NCI-H460 (cell line): ENCODE results near the gene OPN4. TPM values are rescaled to one million over a fixed set of nuclear protein-coding genes. Genes with fewer than 3 reads are reported as not detected.

ENCODE experiments used
- DNase-seq: peaks from one replicate; pipeline ENCODE4 v3.0.0-alpha.2; 2016; ENCODE audit warnings: low read depth; ENCODE audit errors: extremely low read depth
- total RNA-seq: library from RNA; depleted of rRNA; stranded (reverse); fragments of >200 nt; shearing (Covaris generic); gene quantifications from 2 replicates; pipeline ENCODE4 v1.2.3, GENCODE V29; 2014

OPN4 gene
- total RNA-seq, 1 experiment from 2014 or later: not detected

DNA sequence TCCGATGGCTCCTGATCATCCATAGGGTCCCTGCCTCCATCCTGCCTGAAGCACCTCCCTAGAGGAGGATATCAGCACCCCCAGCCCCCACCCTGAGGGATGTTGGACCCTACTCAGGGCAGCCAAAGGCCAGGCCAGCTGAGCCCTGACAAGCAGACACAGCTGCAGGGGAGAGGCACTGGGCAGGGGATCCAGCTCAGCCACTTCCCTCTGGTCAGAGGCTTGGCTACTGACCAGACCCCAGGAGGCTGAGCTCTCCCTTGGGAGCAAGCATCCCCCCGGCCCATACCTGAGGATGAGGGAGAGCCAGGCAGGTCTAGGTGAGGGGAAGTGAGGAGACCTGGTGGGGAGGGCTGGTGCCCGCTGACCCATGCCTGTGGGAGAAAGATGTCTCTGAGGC is 20.6 kb downstream of the OPN4 start:
- no peak for DNase-seq

DNA sequence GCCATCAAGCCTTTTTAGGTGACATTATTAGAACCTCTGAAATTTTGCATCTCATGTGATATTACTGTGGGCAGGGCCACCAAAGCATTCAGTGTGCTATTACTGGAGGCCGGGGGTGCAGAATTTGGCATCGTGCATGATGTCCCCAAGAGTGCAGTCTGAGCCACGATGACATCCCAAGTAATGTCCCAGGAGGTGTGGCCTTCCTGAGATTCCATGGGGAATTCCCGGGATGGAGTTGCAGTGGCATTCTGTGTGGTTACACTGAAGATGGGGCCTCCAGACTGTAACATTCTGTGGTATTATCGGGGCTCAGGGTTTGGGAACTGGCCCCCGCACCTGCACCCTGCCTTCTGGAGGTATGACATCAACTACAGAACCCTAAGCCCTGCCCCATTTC is 23.0 kb downstream of the OPN4 start:
- no peak for DNase-seq

DNA sequence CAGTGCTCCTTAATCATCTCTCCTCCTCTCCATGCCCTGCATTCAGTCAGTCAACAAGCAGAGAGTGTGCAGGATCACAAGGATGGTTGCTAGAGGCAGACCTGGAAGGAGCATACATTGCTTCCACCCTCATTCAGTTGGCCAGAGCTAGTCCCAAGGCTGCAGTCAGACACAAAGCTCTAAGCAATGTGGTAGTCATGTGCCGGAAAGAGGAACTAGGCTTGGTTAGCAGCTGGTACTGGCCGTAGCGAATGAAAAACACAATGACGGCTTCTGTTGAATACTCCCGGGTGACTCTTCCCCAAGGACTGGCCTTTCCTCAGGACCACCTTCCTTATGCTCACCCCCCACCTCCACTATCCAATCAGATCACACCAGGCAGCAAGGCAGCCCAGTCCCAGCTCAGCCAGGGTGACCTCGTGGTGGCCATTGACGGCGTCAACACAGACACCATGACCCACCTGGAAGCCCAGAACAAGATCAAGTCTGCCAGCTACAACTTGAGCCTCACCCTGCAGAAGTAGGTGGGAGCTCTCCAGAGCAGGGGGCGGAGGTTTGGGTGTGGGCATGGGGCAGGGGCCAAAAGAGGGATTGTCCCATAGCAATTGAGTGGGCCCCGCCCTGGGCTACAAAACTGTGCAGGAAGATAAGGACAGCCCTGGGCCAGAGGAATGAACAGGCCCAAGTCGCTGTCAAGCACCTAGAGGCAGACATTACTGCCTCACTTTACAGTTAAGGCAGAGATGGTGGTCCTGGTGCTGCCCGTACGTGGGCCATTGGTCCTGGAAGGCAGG is 24.8 kb downstream of the OPN4 start:
- no peak for DNase-seq

DNA sequence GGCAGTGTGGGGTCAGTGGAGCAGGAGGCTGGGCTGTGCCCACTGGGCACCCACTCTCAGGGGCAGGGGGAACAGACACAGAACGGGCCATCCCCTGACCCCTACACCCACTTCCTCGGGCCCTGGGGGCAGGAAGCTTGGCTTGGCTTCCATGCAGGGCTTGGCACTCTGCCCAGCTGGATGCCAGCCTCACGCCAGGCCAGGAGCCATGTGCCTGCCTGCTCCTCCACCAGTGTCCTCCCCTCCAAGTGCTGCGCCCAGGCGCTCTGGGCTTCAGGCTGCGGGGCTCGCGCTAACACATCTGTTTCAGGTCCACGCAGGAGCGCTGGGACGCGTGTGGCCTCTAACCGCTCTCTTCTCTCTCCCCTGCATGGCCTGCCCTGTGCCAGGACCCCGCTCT is 26.7 kb downstream of the OPN4 start:
- DNase-seq: no peak

DNA sequence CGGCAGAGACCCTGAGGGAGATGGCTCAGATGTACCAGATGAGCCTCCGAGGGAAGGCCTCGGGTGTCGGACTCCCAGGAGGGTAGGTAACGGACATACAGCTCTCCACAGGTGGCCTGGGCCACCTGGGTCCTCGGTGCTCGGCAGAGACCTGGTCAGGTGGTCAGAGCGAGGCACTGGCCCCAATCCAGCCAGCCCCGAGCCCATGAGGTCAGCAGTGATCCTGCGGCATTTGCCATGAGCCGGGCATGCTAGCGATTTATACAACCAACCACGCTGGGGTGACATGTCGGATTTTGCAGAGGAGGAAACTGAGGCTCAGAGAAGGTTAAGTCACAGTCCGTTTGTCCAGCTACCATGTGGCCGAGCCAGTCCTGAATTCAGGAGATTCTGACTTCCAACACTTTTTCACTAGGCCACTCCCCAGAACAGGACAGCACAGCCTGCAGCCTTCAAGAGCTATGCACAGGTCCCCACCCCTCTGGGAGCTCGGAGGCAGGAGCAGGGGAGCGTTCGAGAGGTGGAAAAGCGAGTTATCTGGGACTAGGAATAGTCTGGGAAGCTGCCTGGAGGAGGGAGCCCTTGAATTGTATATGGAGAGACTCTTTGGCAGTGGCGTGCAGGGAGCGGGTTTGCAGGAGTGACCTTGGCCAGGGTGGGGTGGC is 27.5 kb downstream of the OPN4 start:
- no peak for DNase-seq

DNA sequence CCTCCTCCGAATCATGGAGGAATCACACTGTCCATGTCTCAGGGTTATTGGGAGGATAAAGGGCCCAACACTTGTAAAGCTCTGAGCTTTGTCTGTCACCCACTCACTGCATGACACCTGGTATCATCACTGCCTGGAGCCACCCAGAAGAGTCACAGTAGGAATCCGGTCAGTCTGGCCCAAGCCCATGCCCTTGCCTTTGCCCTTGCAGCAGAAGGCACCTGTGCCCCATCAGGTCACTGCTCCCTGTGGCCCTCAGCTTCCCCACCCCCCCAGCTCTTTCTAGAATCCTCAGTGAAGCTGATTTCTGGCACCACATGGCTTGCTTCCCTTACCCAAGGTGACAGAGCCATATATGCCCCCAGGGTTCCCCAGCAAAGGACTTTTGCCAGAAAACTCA is 28.3 kb downstream of the OPN4 start:
- no peak for DNase-seq

- DNase-seq: no peak
Observed at GRCh38 chr10:86684331-86685097, 30.2 kb downstream of the OPN4 start.

DNA sequence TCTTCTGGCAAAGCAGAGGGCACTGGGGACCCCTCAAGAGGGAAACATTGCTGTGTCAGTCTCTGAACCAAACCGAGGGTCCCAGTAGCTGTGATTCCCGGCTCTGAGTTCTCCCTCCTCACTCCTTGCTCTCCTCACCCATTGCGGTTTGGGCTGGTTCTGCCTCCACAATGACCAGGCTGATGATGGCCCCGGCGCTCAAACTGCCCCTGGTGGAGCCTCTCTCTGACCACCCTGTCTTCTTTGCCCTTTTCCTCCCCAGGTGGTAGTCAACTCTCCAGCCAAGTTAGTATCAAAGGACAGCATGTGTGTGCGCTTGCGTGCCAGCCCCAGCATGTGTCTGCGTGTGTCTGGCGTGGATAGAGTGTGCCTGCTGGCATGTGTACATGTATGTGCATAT is 31.1 kb downstream of the OPN4 start:
- no peak for DNase-seq

GRCh38 chr10:86685893-86686632 is 31.7 kb downstream of the OPN4 start:
- DNase-seq: no peak

DNA sequence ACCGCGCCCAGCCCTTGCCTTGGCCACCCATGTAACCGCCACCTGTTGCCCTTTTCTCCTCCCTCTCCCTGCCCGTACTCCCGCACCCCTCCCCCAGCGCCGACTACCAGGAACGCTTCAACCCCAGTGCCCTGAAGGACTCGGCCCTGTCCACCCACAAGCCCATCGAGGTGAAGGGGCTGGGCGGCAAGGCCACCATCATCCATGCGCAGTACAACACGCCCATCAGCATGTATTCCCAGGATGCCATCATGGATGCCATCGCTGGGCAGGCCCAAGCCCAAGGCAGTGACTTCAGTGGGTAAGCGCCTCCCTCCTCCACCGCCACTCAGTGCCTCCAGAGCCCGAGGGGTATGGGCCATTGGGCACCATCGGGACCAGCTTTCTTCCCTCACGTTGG is 32.6 kb downstream of the OPN4 start:
- no peak for DNase-seq

GRCh38 chr10:86687750-86688149 is 33.4 kb downstream of the OPN4 start:
- no peak for DNase-seq

DNA sequence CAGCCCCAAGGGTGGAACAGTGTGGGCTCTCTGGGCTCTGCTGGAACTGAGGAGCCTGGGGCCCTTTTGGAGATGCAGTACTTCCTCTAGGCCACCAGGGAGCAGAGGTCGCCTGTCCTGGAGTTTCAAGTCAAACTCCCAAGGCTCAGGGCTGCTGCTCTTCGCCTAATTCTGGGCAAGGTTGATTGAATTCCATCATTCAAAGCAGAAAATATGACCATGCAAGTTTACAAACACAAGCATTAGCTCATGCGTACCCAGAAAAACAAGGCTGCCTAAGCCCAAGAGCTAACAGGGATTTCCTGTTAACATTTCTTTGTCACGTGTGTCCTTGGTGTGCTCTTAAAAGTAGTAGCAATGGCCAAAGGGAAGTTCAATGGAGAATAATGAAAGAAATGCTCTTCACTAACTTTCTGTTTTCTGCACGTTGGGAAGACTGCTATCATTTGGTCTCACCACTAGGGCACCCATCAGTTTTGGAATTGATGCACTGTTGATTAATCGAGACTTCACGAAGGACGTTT is 34.1 kb downstream of the OPN4 start:
- DNase-seq: peak; percentile 63

DNA sequence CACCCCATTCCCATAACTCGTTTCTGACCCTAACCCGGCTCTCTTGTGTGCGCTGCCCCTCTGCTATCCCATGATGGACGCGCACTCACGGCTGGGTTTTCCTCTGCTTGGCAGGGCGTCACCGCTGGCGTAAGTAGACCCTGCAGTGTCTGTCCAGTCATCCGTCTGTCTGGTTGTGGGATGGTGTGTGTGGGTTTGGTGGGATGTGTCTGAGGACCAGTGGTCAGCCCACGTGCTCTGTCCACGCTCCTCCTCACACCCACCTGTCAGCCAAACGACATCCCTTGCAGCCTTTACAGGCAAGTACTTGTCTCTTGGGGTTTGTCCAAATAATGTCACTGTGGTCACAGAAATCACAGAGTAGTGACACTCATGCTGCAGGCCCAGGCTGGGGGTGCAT is 34.8 kb downstream of the OPN4 start:
- DNase-seq: no peak

DNA sequence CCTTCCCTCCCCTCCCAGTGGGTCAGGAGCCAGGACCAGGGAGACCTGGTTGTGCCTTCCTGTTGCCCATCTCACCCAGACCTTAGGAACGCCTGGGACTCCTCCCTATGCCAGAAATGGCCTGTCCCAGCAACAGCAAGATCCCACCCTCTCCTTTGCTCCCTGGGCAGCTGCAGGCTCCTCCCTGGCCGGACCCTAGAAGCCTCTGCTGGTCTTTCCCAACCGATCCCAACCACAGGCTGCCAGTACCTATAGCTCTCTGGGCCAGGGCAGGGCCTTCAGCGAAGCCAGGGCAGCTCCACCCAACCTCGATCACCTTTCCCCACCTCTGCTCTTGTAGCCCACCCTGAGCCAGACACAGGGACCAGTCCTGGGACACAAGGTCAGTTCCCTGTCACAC is 35.9 kb downstream of the OPN4 start:
- DNase-seq: no peak

GRCh38 chr10:86690657-86691084 is 36.3 kb downstream of the OPN4 start:
- DNase-seq: no peak

- no peak for DNase-seq
Observed at GRCh38 chr10:86691333-86692022, 37.1 kb downstream of the OPN4 start.

DNA sequence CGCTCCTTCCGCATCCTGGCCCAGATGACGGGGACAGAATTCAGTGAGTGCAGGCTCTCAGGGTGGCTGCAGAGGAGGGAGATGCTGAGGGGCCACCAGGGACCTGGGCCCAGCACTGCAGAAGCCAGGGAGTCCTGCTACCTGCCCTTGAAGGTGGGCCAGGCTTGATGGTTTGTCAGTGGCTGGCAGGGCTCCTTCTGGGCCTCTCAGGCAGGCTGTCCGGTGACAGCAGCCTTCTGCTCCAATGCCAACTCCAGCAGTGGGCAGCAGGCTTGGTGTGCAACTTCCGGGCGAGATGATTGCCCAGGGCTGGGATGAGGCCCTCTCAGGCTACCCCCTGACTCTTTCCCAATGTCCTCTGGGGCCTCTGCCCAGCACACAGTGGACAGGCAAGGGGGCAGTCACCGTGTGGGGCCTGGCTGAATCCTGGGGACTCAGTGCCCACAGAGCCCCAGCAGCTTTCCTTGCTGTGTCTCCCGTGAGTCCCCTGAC is 37.7 kb downstream of the OPN4 start:
- DNase-seq: no peak

DNA sequence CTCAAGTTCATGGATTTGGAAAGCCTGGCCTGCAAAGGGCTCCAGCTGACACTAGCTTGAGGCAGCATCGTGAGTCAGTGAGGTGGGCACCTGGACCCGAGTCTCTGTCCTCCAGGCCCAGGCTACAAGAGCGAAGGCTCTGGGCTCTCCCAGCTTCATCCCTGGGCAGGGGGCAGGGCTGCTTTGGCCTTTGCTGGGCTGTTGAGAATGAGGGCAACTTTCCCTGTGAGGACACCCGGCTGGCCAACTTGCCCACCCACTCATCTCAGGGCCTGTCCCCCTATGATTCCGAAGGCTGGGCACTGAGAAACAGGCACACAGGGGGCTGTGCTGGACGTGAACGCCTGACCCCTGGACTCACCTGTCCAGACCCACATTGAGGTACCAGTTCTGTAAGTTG is 38.3 kb downstream of the OPN4 start:
- DNase-seq: no peak

GRCh38 chr10:86693275-86693674 is 38.9 kb downstream of the OPN4 start:
- no peak for DNase-seq
